K562 (cell line): ENCODE data around the gene ANGPTL7.

ENCODE experiments used
- ESRRA ChIP-seq: fragments of 450-650 bp; IDR thresholded peaks from 2 replicates; pipeline ENCODE4 v1.6.1; 2014; ENCODE audit warnings: low read depth, mild to moderate bottlenecking, moderate library complexity, borderline replicate concordance
- TF ChIP-seq, protein P1 (sequence below), 2 experiments: IDR thresholded peaks; 2 replicates each; pipeline ENCODE4 v1.6.1; 2012; ENCODE audit warnings: improper control_type of control experiment in 2 of 2, low read depth in 2 of 2, low read length in 2 of 2, borderline replicate concordance in 1 of 2

DNA sequence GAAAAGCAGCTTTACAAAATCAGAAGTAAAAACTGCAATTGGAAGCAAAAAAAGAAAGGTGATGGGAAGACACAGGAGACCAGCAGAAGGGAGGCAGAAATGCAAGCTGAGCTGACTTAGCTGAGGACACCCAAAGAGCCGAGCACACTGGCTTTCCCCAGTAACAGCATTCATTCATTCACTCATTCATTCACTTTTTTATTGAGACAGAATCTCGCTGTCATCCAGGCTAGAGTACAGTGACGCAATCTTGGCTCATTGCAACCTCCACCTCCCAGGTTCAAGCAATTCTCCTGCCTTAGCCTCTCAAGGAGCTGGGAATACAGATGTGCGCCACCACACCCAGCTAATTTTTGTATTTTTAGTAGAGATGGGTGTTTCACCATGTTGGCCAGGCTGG is 8.2 kb downstream of the ANGPTL7 start:
- TF ChIP-seq, protein P1, sequence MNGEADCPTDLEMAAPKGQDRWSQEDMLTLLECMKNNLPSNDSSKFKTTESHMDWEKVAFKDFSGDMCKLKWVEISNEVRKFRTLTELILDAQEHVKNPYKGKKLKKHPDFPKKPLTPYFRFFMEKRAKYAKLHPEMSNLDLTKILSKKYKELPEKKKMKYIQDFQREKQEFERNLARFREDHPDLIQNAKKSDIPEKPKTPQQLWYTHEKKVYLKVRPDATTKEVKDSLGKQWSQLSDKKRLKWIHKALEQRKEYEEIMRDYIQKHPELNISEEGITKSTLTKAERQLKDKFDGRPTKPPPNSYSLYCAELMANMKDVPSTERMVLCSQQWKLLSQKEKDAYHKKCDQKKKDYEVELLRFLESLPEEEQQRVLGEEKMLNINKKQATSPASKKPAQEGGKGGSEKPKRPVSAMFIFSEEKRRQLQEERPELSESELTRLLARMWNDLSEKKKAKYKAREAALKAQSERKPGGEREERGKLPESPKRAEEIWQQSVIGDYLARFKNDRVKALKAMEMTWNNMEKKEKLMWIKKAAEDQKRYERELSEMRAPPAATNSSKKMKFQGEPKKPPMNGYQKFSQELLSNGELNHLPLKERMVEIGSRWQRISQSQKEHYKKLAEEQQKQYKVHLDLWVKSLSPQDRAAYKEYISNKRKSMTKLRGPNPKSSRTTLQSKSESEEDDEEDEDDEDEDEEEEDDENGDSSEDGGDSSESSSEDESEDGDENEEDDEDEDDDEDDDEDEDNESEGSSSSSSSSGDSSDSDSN (IDR thresholded peaks at IDR 0.05; ENCODE audit: borderline replicate concordance in 1 of 2, low read depth in 2 of 2, low read length in 2 of 2) = no peak
- TF ChIP-seq ESRRA = no peak
